ENCODE measurements around the gene OSGEP.

OSGEP gene

DNA sequence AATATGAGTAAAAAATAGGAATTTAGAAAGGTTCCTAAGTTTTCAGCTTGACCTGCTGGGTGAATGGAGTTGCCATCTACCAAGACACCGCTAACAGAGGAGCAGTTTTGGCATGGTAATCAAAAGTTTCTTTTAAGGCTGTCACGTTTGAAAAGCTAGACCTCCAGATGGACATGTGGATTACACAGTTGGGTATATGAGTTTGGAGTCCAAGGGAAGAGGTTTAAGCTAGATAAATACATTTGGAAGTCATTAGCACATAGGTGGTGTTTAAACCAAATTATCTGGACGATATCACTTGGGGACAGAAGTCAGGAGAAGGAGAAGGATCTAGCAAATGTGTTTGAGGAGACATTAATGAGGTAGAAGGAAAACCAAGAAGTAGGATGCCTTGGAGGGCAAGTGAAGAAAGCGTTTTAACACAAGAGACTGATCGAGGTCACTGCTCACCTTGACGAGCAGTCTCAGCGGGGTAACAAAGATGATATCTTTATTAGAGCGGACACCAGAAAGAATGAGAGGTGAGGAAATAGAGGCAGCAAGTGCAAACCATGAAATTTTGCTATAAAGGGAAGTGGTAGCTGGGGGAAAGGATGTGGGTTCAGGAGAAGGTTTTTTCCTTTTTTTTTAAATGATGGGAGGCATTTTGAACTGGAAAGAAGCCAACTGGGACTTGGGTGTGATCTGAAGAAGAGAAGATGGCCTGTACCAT is 32.2 kb upstream of the OSGEP start:
- DNase-seq (ENCODE audit: extremely low read depth, low read depth), result no peak
- no peak for TF ChIP-seq CTCF (IDR thresholded peaks at IDR 0.05; ENCODE audit: low read depth, low read length, missing control alignments)
- H3K4me3 ChIP-seq (replicated peaks; ENCODE audit: low read depth, low read length), result no peak overlapping the region

DNA sequence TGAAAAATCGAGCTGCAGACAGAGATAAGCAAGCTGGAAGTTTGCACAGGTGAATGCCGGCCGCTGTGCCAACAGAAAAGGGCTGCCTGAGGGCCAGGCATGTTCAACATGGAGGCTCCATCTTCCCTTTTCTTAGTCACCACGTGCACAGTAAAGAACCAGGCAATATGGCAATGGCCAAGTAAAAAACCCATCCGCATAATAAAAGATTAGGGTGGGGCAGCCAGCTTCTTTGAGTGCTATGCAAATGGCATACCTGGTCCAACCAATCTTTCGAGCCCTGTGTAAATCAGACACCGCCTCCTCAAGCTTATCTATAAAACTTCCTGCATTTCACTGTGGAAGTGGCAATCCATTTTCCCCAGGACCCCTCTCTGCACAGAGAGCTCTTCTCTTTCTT is 31.3 kb upstream of the OSGEP start:
- no peak overlapping the region for H3K4me3 ChIP-seq (replicated peaks; ENCODE audit: low read depth, low read length)
- no peak for TF ChIP-seq CTCF (IDR thresholded peaks at IDR 0.05; ENCODE audit: low read depth, low read length, missing control alignments)
- DNase-seq (ENCODE audit: extremely low read depth, low read depth), result no peak

- no peak for TF ChIP-seq CTCF (IDR thresholded peaks at IDR 0.05; ENCODE audit: low read depth, low read length, missing control alignments)
Measured at GRCh38 chr14:20482382-20482781, 27.8 kb upstream of the OSGEP start.

GRCh38 chr14:20478894-20479293 is 24.3 kb upstream of the OSGEP start:
- H3K4me3 ChIP-seq (replicated peaks; ENCODE audit: low read depth, low read length), result no peak overlapping the region
- no peak for DNase-seq (ENCODE audit: extremely low read depth, low read depth)
- no peak for TF ChIP-seq CTCF (IDR thresholded peaks at IDR 0.05; ENCODE audit: low read depth, low read length, missing control alignments)

More at GRCh38 chr14:20482382-20482781, 27.8 kb upstream of the OSGEP start:
- DNase-seq (ENCODE audit: extremely low read depth, low read depth), result no peak
- no peak overlapping the region for H3K4me3 ChIP-seq (replicated peaks; ENCODE audit: low read depth, low read length)

DNA sequence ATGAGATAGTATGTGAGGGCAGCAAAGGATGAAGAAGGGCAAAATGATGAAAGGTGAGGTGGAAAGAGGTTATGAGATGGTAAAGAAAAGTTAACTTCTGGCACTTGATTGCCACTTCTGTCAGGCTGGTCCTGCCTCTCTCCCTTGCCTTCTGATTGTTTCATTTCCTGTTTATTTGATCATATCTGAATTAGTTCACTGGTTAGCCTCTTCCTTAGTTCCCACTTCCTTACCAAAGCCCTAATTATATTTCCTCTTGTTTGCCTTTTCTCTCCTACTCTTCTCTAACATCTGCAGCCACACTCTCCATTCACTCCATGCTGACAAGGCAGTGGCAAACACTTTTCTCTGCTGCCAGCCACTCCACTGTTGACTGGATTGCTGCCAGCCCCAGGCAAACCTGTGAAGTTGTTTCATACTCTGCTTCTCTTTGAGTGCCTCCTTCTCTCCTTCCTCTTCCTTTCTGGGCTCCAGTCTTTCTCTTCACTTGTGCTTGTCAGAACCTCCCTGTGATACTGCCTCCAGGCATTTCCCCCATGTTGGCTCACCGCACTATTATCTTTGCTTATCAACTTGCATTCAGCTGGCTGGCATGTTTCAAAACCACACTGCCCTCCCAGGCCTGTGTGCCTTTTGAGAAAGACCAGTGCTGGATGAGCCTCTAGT is 22.7 kb upstream of the OSGEP start:
- TF ChIP-seq CTCF (IDR thresholded peaks at IDR 0.05; ENCODE audit: low read depth, low read length, missing control alignments), result no peak
- no peak for DNase-seq (ENCODE audit: extremely low read depth, low read depth)
- no peak overlapping the region for H3K4me3 ChIP-seq (replicated peaks; ENCODE audit: low read depth, low read length)

DNA sequence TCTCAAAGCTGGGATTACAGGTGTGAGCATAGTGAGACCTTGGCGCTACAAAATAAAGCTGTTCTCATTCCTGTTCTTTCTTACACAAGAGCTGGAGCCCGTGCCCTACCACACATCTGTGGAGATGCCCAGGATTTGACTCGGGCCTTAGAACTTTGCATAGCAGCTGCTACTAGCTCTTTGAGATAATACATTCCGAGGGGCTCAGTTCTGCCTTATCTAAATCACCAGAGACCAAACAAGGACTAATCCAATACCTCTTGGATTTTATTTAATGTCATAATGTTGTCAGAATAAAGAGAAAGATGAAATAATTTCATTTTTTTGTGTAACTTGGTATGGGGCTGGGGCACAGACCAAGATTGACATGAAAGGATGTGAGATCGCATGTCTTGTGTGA is 22.2 kb upstream of the OSGEP start:
- no peak for TF ChIP-seq CTCF (IDR thresholded peaks at IDR 0.05; ENCODE audit: low read depth, low read length, missing control alignments)
- no peak overlapping the region for H3K4me3 ChIP-seq (replicated peaks; ENCODE audit: low read depth, low read length)
- no peak for DNase-seq (ENCODE audit: extremely low read depth, low read depth)

Data from HFF-Myc (cell line).